ENCODE measurements around the gene CRYBG1. TPM values are rescaled to one million over a fixed set of nuclear protein-coding genes. Genes with fewer than 3 reads are reported as not detected.
"Not testable (repeated sequence)": the region's sequence is repeated elsewhere in the genome, so short reads cannot be mapped to it uniquely, and the experiment has no call there.

CRYBG1 gene
- total RNA-seq, 4 donors from 2014 or later = 14.9 to 36.9 (median 20.7) TPM

GRCh38 chr6:106586815-106587415 lies 226.4 kb downstream of the CRYBG1 start:
- DNase-seq (ENCODE audit: low spot score) = no peak
- ATAC-seq (ENCODE audit: low FRiP score) = no peak
- TF ChIP-seq CTCF (IDR thresholded peaks at IDR 0.05) = no peak

GRCh38 chr6:106588937-106589336 lies 228.4 kb downstream of the CRYBG1 start:
- ATAC-seq (ENCODE audit: low FRiP score); DNase-seq (ENCODE audit: low spot score): not testable (repeated sequence)

GRCh38 chr6:106591111-106591825 lies 230.8 kb downstream of the CRYBG1 start:
- no peak for DNase-seq (ENCODE audit: low spot score)
- no peak for ATAC-seq (ENCODE audit: low FRiP score)
- TF ChIP-seq CTCF (IDR thresholded peaks at IDR 0.05) = no peak

GRCh38 chr6:106599440-106599839 lies 238.9 kb downstream of the CRYBG1 start:
- TF ChIP-seq CTCF (IDR thresholded peaks at IDR 0.05) = no peak
- no peak for DNase-seq (ENCODE audit: low spot score)

GRCh38 chr6:106600329-106600728 lies 239.8 kb downstream of the CRYBG1 start:
- TF ChIP-seq CTCF (IDR thresholded peaks at IDR 0.05) = no peak
- no peak for DNase-seq (ENCODE audit: low spot score)
- no peak for ATAC-seq (ENCODE audit: low FRiP score)

More at GRCh38 chr6:106599440-106599839, 238.9 kb downstream of the CRYBG1 start:
- ATAC-seq (ENCODE audit: low FRiP score) = no peak

- no peak for ATAC-seq (ENCODE audit: low FRiP score)
- TF ChIP-seq CTCF (IDR thresholded peaks at IDR 0.05) = no peak
- DNase-seq (ENCODE audit: low spot score) = no peak
Observed at GRCh38 chr6:106608080-106608668, 247.7 kb downstream of the CRYBG1 start.

GRCh38 chr6:106609699-106610098 lies 249.2 kb downstream of the CRYBG1 start:
- ATAC-seq (ENCODE audit: low FRiP score) = no peak
- TF ChIP-seq CTCF (IDR thresholded peaks at IDR 0.05) = no peak
- no peak for DNase-seq (ENCODE audit: low spot score)

Data from omental fat pad (tissue), 4 donors.